BJ (cell line): ENCODE results near the gene RFX7. TPM values are rescaled to one million over a fixed set of nuclear protein-coding genes. Genes with fewer than 3 reads are reported as not detected.

Experiments used
- CTCF ChIA-PET: fragments of 350-600 bp; formaldehyde crosslinking; extraction: SDS; loops from one replicate; lab custom pipeline; 2021; ENCODE audit warnings: antibody characterized with exemption, inconsistent platforms; lab: Yijun Ruan, JAX
- POLR2A ChIA-PET: fragments of 300-600 bp; sonication (Branson Sonifier 250); formaldehyde crosslinking; extraction: SDS; loops from one replicate; lab custom pipeline; 2021; ENCODE audit warnings: antibody characterized with exemption; lab: Charles Lee
- DNase-seq: peaks from one replicate; pipeline ENCODE4 v3.0.0-alpha.2; 2011; ENCODE audit warnings: low read depth
- H3K27me3 ChIP-seq: 2 replicates; pipeline ENCODE4 v1.6.0; 2011; ENCODE audit warnings: low read length; ENCODE audit not compliant: control insufficient read depth, insufficient read depth
- H3K36me3 ChIP-seq: 2 replicates; pipeline ENCODE4 v1.5.1; 2011; ENCODE audit warnings: low read length; ENCODE audit not compliant: control insufficient read depth, insufficient read depth
- H3K4me3 ChIP-seq: 2 replicates; pipeline ENCODE4 v1.5.1; 2011; ENCODE audit warnings: low read depth, mild to moderate bottlenecking, control low read depth, low read length
- polyA plus RNA-seq: library from polyadenylated mRNA; depleted of rRNA; stranded (reverse); fragments of >200 nt; gene quantifications from 2 replicates; pipeline ENCODE4 v1.2.3, GENCODE V29; 2011
- TF ChIP-seq, protein P1 (sequence below): IDR thresholded peaks from 2 replicates; pipeline ENCODE4 v1.5.1; 2011; ENCODE audit warnings: low read depth, mild to moderate bottlenecking, control low read depth, inconsistent platforms, low read length, moderate library complexity; ENCODE audit not compliant: insufficient read depth

The RFX7 gene
- polyA plus RNA-seq, 1 experiment: 3.5 TPM

DNA sequence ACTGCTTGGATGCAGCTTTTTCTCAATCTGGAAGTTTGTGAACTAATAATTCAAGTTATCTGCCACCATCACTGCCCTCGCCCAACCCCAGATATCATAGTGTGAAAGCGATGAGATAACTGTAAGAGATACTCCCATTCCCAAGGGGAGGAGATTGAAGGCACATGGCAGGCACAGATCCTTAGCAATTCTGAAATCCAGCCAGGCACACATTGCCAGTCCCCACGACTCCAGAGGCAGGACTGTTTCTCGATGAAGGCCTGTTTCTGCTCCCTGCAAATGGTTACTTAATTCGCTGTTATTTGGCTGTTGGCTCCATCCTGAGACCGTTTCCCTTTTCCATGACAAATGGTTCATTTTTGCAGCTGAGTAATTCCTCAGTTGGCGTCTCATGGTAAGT, 187.1 kb downstream of the RFX7 start:
- Histone ChIP-seq H3K27me3 (no peaks in the 10 kb centered on the region), H3K36me3 (no peaks in the 10 kb centered on the region), H3K4me3 (no peak overlapping the region)
- CTCF ChIA-PET: interaction anchor here (0.9 kb wide), 1 partner anchor 189 kb away, joined by 3 read pairs; no protein-coding TSS in a partner anchor
- POLR2A ChIA-PET: no interaction called here
- TF ChIP-seq, protein P1, sequence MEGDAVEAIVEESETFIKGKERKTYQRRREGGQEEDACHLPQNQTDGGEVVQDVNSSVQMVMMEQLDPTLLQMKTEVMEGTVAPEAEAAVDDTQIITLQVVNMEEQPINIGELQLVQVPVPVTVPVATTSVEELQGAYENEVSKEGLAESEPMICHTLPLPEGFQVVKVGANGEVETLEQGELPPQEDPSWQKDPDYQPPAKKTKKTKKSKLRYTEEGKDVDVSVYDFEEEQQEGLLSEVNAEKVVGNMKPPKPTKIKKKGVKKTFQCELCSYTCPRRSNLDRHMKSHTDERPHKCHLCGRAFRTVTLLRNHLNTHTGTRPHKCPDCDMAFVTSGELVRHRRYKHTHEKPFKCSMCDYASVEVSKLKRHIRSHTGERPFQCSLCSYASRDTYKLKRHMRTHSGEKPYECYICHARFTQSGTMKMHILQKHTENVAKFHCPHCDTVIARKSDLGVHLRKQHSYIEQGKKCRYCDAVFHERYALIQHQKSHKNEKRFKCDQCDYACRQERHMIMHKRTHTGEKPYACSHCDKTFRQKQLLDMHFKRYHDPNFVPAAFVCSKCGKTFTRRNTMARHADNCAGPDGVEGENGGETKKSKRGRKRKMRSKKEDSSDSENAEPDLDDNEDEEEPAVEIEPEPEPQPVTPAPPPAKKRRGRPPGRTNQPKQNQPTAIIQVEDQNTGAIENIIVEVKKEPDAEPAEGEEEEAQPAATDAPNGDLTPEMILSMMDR: no peak
- DNase-seq: no peak

- TF ChIP-seq, protein P1: no peak
- CTCF ChIA-PET: interaction anchor here (0.6 to 2.9 kb wide), 12 partner anchors 11 to 406 kb away, joined by 3 to 10 read pairs (median 4); partner anchors contain the start of gene NEDD4
These were observed 190.7 kb downstream of the RFX7 start for GRCh38 chr15:56053046-56053400.

GRCh38 chr15:56052395-56053045, 191.2 kb downstream of the RFX7 start:
- H3K27me3 ChIP-seq: no peaks in the 10 kb centered on the region
- ChIA-PET POLR2A (interaction anchor here (0.5 kb wide), 1 partner anchor 60 kb away, joined by 9 read pairs; no protein-coding TSS in a partner anchor), CTCF (interaction anchor here (0.7 to 2.9 kb wide), 12 partner anchors 11 to 406 kb away, joined by 3 to 10 read pairs (median 4); partner anchors contain the start of gene NEDD4)
- TF ChIP-seq, protein P1: peak; percentile 79
- DNase-seq: no peak
- no peaks in the 10 kb centered on the region for H3K36me3 ChIP-seq
- H3K4me3 ChIP-seq: no peak overlapping the region

More at GRCh38 chr15:56053046-56053400, 190.7 kb downstream of the RFX7 start:
- H3K4me3 ChIP-seq: no peak overlapping the region
- H3K27me3 ChIP-seq: no peaks in the 10 kb centered on the region
- POLR2A ChIA-PET: interaction anchor here (0.5 kb wide), 1 partner anchor 59 kb away, joined by 9 read pairs; no protein-coding TSS in a partner anchor
- DNase-seq: no peak
- no peaks in the 10 kb centered on the region for H3K36me3 ChIP-seq

GRCh38 chr15:56051676-56052075, 192.0 kb downstream of the RFX7 start:
- ChIA-PET CTCF (interaction anchor here (1.2 to 2.9 kb wide), 5 partner anchors 10 to 155 kb away, joined by 4 to 10 read pairs (median 9); partner anchors contain the start of gene NEDD4), POLR2A (no interaction called here)
- no peak overlapping the region for H3K4me3 ChIP-seq
- TF ChIP-seq, protein P1: no peak
- no peaks in the 10 kb centered on the region for H3K36me3 ChIP-seq
- H3K27me3 ChIP-seq: no peaks in the 10 kb centered on the region
- DNase-seq: no peak

DNA sequence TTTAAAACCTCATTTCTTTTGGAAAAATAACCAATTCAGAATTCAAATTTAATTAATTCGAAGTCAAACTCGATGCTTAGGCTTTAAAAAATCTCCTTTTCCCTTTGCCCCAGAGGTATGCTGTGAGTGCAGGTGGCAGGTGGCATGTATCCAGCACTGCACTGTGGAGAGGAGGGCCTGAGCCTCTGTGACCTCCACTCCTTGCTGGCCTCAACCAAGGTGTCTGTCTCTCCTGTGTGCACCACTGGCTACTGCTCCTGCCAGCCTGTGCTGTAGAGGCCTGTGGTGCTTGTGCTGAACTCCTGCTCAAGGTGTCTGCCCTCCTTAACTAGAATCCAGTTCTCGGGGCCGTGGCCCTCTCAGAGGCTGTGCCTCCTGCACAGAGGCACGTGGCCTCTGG, 194.1 kb downstream of the RFX7 start:
- Histone ChIP-seq H3K36me3 (no peaks in the 10 kb centered on the region), H3K4me3 (no peak overlapping the region), H3K27me3 (no peaks in the 10 kb centered on the region)
- no peak for DNase-seq
- TF ChIP-seq, protein P1: no peak
- ChIA-PET POLR2A (no interaction called here), CTCF (no interaction called here)
